Fibroblast of the aortic adventitia (primary cell): Measurements from ENCODE around the gene AATF. TPM values are rescaled to one million over a fixed set of nuclear protein-coding genes. Genes with fewer than 3 reads are reported as not detected.

Experiments used
- DNase-seq: peaks from one replicate; pipeline ENCODE4 v3.0.0-alpha.2; 2010; ENCODE audit warnings: low read depth
- H3K4me3 ChIP-seq: 2 replicates; pipeline ENCODE4 v1.5.1; 2011; ENCODE audit warnings: low read depth, mild to moderate bottlenecking, control low read depth, low read length, moderate library complexity
- CTCF ChIP-seq: IDR thresholded peaks from 2 replicates; pipeline ENCODE4 v1.5.1; 2011; ENCODE audit warnings: mild to moderate bottlenecking, low read length, control low read depth, inconsistent platforms; ENCODE audit not compliant: insufficient read depth
- total RNA-seq: library from RNA; depleted of rRNA; stranded (reverse); fragments of >200 nt; gene quantifications from 2 replicates; pipeline ENCODE4 v1.2.3, GENCODE V29; 2012; ENCODE audit warnings: low replicate concordance

Gene AATF
- total RNA-seq, 1 donor = 25.1 TPM

GRCh38 chr17:36942019-36942599, 6.6 kb upstream of the AATF start:
- no peak overlapping the region for H3K4me3 ChIP-seq

GRCh38 chr17:36942631-36943125, 6.1 kb upstream of the AATF start:
- H3K4me3 ChIP-seq = no peak overlapping the region
- no peak for TF ChIP-seq CTCF
- DNase-seq = no peak

More at GRCh38 chr17:36942019-36942599, 6.6 kb upstream of the AATF start:
- TF ChIP-seq CTCF = no peak
- DNase-seq = no peak

GRCh38 chr17:36943250-36944191, 5.2 kb upstream of the AATF start:
- peak; percentile 22 for DNase-seq
- no peak overlapping the region for H3K4me3 ChIP-seq
- TF ChIP-seq CTCF = no peak

GRCh38 chr17:36944553-36944952, 4.2 kb upstream of the AATF start:
- no peak for TF ChIP-seq CTCF
- no peak overlapping the region for H3K4me3 ChIP-seq
- no peak for DNase-seq

GRCh38 chr17:36945140-36945539, 3.6 kb upstream of the AATF start:
- H3K4me3 ChIP-seq = no peak overlapping the region
- TF ChIP-seq CTCF = no peak
- DNase-seq = no peak

GRCh38 chr17:36945959-36946725, 2.6 kb upstream of the AATF start:
- no peak for DNase-seq
- no peak for TF ChIP-seq CTCF

More at GRCh38 chr17:36945959-36946725, 2.6 kb upstream of the AATF start:
- H3K4me3 ChIP-seq = no peak overlapping the region
